Panc1 (cell line): Measurements from ENCODE around the gene IRX4.

Experiments used
- CTCF ChIP-seq: fragments of 450-650 bp; IDR thresholded peaks from 2 replicates; pipeline ENCODE4 v1.5.1; 2017; ENCODE audit warnings: mild to moderate bottlenecking
- POLR2AphosphoS5 ChIP-seq: IDR thresholded peaks from 2 replicates; pipeline ENCODE4 v1.6.1; 2012; ENCODE audit warnings: mild to moderate bottlenecking, low read depth, low read length, moderate library complexity
- SIN3A ChIP-seq: IDR thresholded peaks from 2 replicates; pipeline ENCODE4 v1.6.1; 2012; ENCODE audit warnings: low read depth, mild to moderate bottlenecking, low read length, moderate library complexity, borderline replicate concordance; ENCODE audit not compliant: insufficient read depth
- TF ChIP-seq, protein P1 (sequence below), 2 experiments: IDR thresholded peaks; 2 replicates each; pipeline ENCODE4 v1.6.1; 2011 to 2012; ENCODE audit warnings: low read depth in 2 of 2, control low read depth in 1 of 2, low read length in 1 of 2, mild to moderate bottlenecking in 1 of 2, moderate library complexity in 1 of 2; ENCODE audit not compliant: insufficient read depth in 1 of 2

- no peak for TF ChIP-seq SIN3A
- no peak for TF ChIP-seq POLR2AphosphoS5
- no peak for TF ChIP-seq CTCF
- TF ChIP-seq, protein P1, sequence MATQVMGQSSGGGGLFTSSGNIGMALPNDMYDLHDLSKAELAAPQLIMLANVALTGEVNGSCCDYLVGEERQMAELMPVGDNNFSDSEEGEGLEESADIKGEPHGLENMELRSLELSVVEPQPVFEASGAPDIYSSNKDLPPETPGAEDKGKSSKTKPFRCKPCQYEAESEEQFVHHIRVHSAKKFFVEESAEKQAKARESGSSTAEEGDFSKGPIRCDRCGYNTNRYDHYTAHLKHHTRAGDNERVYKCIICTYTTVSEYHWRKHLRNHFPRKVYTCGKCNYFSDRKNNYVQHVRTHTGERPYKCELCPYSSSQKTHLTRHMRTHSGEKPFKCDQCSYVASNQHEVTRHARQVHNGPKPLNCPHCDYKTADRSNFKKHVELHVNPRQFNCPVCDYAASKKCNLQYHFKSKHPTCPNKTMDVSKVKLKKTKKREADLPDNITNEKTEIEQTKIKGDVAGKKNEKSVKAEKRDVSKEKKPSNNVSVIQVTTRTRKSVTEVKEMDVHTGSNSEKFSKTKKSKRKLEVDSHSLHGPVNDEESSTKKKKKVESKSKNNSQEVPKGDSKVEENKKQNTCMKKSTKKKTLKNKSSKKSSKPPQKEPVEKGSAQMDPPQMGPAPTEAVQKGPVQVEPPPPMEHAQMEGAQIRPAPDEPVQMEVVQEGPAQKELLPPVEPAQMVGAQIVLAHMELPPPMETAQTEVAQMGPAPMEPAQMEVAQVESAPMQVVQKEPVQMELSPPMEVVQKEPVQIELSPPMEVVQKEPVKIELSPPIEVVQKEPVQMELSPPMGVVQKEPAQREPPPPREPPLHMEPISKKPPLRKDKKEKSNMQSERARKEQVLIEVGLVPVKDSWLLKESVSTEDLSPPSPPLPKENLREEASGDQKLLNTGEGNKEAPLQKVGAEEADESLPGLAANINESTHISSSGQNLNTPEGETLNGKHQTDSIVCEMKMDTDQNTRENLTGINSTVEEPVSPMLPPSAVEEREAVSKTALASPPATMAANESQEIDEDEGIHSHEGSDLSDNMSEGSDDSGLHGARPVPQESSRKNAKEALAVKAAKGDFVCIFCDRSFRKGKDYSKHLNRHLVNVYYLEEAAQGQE (IDR thresholded peaks at IDR 0.05; ENCODE audit: insufficient read depth in 1 of 2, low read depth in 2 of 2, low read length in 1 of 2) = no peak
These were observed 37.0 kb upstream of the IRX4 start for GRCh38 chr5:1919750-1920149.
